ENCODE measurements around the gene LRRC3.
A peak's percentile ranks its signal among the peaks of the same experiment; 100 is the strongest.

Gene LRRC3

DNA sequence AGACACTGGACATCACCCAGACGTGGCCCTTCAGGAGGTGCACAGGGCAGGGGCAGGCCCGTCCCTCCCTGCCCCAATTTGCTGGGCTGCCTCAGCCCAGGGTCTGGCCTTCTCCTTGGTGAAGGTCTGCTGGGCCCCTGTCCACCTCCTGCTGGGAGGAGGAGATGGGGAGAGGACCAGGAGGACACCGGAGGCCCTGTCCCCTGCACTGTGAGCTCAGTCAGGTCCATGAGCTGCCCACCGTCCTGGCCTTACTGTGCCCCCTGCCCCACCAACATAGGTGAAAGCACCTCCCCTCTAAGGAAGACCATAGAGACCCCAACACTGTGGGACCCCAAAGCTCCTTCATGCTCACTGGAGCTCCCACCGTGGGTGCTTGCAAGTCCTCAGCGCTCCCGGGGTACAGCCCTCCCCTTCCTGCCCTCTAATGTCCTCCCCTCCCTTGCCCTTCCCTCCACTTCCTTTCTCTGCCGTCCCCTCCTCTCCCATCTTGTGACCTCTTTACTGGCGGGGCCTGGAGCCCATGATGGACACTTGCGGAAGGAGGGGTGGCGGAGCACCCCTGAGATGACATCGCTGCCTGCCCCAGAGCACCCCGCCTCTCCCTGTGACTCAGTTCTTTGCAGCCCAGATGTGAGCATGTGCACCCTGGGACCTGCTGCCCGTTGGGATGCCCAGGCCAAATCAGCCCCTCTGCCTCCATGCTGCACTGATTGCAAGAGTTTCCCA, 4.6 kb downstream of the LRRC3 start:
- no peak for DNase-seq

DNA sequence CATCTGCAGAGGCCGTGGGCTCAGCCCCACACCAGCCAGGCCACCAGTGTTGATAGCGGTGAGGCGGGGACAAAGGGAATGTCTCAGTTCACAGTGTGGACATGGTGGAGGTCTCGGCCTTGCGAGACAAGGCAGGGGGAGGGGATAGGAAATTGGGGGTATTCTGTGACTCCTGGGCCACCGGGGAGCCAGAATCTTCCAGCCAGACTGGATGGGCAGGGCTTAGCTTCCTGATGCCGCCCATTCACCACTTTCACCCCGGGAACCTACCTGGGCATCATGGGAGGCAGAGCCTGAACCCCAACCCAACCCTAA, 5.1 kb downstream of the LRRC3 start:
- no peak for DNase-seq

DNA sequence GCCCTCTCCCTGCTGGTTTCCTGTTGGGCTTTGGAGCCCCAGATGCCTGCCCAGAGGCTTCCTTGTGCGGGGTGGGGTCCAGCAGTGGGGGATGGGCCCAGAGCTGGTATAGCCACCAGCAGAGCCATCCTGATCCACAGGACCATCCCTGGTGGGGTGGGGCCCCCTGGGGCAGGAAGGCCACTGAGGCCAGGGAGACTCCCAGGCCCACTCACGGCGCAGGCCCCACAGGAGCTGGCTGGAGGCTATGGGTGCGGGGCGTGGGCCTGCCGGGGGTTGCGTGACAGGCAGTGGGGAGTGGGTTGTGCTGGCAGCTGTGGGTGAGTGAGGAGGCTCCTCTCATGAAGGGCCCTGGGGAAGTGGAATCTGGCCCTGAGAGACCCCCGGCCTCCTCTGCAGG, 5.7 kb downstream of the LRRC3 start:
- DNase-seq, result no peak

DNA sequence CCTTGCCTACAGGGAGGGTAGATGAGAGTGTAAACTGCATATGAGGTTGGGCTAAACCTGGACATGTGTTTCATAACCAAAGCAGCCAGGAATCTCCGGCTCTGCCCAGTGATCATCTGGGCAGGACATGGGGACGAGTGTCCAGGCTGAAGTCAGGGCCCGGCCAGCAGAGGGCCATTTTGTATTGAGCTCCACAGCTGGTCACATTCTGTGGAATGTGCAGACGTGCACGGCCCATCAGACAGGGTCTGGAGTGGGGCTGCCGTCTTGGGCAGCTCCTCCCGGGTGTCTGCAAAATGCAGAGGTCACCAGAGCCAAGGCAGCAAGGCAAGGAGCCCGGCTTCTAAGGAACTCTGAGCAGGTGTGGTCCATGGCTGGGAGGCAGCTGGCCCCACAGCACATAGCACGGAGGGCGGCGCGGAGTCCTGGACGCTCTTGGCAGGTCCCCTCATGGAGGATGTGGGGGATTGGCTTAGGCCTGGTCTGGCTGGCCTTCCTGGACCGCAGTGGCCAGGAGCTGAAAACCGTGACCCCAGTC, 6.2 kb downstream of the LRRC3 start:
- DNase-seq, result no peak

DNA sequence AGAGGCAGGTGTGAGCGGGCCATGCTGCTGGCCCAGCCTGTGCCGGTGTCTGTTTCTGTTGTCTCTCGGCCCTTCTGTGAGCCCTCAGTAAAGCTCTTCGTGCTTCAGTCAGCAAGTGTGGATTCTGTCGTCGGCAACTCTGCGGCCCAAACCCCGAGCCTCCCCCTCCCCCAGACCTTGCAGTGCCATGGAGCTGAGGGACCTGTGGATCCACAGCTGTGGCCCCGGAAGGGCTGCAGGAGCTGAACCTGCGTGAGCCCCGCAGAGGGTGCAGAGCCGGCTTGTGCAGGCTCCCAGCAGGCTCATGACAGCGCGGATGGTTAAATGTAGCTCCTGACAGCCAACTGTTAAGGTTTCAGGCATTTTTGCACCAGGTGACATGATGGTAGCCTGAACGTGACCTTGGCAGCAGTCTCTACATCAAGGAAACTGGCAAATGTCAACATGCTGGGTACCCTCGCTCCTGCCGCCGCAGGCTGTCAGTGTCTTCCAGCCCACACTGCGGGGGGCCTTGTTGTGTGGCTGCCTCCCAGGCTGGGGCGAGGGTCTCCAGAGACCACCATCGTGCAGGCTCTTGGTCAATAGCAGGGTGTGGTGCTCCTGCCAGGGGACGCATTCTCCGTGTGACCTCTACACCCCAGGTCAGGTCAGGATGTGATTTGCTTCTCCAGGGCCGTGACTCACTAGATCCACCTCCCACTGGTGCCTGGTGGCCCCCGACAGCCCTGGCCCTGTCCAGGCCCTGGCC, 7.0 kb downstream of the LRRC3 start:
- DNase-seq, result no peak

DNA sequence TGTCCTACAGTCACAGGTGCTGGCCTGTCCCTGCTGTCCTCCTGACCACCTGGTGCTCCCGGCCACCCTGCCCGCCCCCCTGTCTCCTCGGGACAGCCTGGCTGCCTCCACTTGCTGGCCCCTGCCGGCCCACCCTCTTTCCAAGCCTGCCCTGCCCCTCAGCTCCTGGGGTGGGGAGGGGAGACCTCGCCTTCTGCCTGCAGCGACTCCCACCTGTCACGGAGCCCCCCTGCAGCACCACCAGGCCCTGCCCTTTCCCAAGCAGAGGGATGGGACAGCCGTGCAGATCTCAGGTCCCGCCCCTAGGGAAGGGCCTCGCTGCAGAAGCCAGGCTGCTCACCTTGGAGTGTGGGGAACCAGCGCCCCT, 7.5 kb downstream of the LRRC3 start:
- no peak for DNase-seq

DNA sequence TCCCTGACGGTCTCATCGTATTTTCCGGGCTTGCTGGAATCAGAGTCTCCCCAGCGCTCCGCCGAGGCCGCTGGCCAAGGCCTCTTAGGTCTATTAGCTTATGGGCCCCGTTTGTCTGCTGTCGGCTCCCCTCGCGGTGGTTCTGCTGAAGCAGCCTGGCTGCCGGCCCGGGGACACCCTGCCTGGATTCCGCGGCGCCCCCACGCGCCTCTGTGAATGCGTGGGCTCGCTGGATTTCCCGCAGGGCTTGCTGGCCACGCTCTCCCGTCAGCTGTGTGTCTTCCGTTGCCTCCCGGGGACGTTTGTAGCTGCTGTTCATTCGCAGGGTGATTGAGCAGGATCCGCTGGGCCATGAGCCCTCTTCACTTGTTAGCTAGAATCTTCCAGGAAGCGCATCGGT, 8.4 kb downstream of the LRRC3 start:
- no peak for DNase-seq

DNA sequence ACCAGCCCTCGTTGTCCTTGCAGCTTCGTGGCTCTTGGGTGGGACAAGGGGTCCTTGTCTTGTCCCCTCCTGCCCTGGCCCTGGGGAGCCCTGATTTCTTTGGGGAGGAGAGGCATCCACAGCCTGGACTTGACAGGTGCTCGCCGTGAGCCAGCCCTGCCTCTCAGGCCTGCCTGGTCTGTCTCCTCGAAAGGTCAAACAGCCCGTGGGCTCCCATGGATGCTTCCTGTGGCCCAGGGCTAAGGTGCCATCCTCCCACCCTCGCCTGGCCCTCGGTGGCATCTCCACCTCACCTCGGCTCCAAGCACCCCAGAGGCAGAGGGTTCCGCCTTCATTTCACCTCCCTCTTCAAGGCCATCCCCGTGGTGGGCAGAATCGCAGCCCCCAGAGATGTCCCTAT, 9.0 kb downstream of the LRRC3 start:
- DNase-seq, result no peak

DNA sequence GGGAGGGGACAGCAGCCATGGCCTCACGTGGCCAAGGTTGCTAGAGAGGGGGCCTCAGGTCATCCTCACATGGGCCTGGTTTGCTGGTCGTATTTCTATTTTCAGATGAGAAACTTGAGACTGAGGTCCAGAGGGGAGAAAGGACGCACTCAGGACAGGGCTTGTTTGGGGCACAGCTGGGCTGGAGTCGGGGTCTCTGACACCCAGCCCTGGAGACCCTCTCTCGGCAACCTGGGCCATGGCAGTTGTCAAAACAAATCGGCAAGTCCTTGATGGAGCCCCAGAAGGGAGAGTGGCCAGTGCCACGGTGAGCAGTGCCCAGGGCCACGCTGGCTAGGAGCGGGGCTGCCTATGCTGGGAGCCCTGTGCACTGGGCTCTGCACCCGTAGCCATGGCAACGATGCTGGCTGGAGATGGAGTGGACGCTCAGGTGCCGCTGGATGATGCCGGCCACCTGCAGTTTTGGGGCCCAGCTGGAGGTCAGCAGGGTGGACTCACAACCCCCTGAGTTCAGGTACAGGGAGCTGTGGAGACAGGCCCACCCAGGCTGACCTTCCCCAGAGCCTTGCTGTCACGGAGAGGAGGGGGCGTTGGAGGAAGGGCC, 11.1 kb downstream of the LRRC3 start:
- DNase-seq, result no peak

DNA sequence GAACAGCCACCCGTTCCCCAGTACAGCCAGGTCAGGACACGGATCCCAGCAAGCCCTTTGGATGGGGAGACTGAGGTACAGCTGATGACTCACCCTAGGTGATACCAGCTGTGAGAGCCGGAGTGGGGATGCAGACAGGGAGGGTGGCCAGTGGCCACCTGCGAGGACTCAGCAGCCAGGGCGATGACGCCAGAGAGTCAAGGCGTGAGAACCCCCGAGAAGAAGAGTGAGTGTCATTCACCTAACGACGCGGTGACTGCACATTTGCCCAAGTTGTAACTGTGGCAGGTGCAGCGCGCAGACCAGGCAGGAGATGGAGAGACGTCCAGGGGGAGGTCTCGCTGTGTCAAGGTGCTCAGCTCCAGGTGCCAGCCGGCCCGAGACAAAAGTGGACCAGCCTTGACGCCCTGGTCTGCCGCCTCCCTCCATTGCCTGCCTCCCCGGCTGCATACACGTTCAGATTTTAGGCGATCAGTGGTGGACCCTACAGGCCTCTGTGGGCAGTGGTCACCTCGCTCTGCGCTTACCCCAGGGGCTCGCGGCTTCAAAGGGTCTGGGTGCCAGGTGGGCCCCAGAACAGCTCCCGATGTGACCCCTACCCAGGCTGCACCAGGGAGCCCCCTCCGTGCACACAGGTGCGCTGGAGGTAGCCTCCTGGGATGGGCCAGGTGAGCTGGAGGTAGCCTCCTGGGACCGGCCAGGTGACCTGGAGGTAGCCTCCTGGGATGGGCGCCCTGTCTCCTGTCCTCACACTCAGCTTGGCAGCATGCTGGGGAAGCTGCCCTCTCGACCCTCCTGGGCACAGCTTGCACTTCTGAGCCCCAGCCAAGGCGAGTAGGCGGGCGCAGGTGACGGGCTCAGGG, 11.9 kb downstream of the LRRC3 start:
- no peak for DNase-seq

DNA sequence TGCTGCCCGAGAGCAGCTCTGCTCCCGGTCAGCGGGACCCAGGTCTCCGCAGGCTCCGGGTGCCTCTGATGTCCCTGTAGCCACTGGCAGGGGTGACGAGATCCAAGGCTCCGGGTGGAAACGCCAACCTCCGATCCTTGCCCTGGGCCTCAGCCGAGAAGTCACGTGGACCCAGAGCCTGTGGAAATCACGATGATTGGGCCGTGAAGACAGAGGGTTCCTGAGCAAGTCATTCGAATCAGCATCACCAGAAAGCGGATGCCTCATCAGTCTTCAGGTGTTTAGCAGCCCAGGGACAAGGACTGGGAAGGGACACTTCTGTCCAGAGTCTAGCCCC, 12.5 kb downstream of the LRRC3 start:
- no peak for DNase-seq

DNA sequence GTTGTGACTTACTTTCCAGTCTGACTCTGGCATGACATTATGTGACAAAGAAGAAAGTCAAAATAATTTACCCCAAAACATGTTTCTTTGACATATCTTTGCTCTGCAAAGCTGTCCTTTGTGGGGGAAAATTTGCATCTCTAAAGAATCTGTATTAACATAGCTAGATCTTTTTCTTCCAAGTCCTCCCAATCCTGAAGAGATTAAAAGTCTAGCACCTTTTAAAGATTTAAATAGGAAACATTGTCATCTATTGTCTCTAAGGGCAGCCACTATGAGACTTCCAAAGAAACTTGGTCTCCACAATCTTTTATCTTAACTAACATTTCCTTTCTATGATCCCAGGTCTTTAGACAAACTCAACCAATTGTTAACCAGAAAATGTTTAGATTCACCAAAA, 16.0 kb downstream of the LRRC3 start:
- no peak for DNase-seq

DNA sequence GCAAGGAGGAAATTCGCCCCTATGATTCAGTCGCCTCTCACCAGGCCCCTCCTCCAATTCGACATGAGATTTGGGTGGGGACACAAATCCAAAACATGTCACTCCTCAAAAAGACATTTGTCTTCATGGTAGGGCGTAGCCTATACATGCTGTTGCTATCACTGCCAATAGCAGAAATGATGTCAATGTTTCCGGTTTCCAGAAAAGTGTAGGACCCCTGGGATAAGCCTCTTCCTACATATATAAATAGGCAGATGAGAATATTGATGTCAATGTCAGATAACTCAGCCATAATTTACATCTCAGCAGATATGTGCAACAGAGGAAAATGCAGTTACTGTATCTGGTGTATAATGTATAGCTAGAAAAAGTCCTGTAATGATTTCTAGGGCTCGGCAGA, 16.7 kb downstream of the LRRC3 start:
- DNase-seq, result no peak

DNA sequence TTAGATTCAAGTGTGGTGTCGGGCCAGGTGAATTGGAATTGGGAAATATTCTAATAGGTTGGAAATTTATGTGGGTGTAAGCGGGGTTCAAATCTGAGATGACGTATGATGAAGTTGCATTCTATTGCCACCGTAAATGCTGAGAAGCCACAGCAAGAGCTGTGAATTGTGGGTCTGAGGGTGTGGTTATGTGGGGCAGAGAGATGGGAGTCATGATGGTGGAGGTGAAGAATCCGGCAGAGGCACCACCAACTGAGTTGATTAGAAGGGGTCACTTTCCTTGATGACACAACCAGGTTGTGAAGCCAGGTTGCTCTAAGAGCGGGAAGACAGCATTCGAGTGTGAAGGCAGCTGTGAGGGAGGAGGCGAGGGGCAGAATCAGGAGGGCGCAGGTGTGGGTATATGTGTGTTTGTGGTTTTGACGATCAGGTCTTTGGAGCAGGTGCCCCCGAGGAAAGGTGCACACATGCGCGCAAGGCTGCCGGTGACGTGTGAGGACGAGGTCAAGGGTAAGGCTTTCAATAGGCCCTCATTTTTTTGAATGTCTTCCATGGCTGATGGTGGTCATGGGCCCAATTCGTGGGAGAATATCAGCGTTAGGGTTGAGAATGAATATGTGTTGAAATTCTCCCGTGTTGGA, 18.7 kb downstream of the LRRC3 start:
- no peak for DNase-seq

DNA sequence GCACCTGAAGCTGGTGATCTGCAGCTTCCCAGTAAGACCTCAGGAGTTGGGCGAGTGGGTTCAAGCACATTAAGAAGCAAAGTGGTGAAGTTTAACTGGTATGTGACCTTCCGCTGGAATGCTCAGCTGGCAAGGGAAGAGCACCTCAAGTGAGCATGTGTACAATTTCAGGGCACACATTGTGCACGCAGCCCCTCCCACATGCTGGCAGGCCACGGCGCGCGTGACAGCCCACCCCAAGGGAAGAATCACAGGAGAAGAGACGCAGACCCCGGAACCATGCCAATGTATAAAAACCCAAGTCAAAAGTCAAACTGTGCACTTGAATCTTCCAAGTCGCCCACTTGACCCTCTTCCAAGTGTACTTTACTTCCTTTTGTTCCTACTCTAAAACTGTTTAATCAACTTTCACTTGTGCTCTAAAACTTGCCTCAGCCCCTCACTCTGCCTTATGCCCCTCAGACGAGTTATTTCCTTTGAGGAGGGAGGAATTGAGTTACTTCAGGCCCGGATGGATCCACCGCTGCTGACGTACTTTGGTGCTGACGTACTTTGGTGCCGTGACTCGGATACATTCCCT, 20.0 kb downstream of the LRRC3 start:
- DNase-seq, result no peak

DNA sequence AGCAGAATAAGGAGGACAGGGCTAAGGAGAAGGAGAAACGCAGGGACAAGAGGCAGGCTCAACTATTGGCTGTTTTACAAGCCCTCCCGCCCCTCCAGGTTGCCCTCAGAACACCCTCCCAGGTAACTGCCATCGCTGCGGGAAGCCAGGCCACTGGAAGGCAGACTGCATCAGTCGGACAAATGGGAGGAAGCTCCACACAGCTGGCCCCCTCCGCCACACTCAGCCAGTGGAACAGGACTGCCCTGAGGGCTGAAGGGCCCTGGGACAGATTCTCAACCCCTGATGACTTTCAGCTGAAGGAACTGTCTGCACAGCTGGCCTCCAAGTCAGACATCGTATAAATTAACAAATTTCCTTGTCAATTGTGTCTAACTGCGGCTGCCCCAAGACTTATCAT, 21.8 kb downstream of the LRRC3 start:
- DNase-seq, result no peak

DNA sequence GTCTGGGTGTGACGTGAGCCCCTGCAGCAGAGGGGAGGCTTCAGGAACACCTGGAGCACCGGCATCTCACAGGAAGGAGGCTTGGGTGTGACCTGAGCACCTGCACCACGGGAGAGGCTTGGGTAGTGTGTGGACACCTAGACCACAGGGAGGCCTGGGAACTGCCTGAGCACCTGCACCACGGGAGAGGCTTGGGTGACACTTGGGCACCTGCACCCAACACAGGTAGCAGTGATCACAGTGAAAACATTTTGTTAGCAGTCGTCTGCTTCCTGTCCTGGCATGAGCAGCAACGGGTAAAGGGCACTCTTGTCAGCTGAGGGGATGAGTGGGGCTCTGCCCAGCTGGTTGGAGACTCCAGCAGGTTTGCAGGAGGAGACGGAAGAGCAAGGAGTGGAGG, 22.4 kb downstream of the LRRC3 start:
- no peak for DNase-seq

DNA sequence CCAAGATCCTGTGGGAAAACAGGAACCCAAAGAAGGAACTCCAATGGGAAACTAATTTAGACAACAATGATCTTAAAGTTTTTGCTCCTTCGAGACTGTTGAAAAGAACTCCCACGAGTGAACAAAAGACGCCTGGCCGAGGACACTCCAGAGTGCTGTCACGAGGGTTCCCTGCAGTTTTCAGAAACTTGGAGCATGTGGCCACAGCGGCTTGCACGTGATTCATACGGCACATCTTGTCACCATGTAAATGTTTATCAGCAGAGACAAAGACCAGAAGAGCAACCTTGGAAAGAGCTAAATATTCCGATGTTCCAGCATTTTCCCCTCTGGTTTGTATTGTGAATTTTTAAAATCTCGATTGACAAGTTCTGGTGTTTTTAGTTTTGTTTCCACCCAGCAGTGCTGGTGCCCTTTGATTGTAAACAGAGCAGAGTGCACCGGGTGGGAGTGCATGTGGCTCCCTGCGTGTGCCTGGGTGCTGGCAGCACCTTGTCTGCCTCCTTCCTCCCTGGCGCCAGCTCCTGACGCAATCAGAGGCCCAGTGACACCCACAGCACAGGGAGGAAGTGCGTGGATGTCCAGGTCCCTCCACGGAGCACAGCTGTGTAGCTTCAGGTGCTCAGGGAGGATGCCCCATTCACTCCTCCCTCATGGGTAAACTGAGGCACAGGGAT, 23.0 kb downstream of the LRRC3 start:
- no peak for DNase-seq

DNA sequence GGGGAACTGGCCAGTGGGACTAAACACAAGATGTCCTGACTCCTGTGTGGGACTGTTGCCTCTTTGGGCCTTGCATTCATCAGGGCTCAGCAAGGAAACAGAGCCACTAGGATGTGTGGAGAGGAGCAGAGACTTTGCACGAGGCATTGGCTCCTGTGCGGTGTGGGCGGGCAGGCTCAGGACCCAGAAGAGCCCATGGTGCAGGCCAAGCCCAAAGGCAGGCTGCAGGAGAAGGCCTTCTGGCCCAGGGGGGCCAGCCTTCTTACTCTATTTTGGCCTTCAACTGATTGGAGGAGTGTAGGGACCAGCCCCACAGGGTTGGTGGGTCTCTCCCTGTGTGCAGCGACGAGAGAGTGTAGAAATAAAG, 23.5 kb downstream of the LRRC3 start:
- no peak for DNase-seq

DNA sequence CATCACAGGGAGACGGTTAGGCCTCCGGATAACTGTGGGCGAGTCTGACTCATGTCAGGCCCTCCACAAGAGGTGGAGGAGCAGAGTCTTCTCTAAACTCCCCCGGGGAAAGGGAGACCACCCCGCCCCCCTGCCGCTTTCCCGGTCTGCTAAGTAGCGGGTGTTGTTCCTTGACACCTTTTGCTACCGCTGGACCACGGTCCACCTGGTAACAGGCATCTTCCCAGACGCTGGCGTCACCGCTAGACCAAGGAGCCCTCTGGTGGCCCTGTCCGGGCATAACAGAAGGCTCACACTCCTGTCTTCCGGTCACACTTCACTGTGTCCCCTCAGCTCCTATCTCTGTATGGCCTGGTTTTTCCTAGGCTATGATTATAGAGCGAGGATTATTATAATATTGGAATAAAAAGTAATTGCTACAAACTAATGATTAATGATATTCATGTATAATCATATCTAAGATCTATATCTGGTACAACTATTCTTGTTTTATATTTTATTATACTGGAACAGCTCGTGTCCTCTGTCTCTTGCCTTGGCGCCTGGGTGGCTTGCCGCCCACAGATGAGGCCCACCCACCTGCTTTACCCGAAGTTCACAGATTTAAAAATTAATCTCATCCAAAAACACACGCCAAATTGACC, 24.4 kb downstream of the LRRC3 start:
- peak; percentile 47 for DNase-seq

All from activated CD4-positive, alpha-beta T cell treated with anti-CD3 and anti-CD28 coated beads, Interleukin-10, Interleukin-2, amounts not matched to agents 100 ng/mL and 50 ng/mL, durations not matched to agents 16 hours and 8 hours (primary cell).